ENCODE measurements around the gene MACROD2.

The MACROD2 gene

GRCh38 chr20:15378151-15378550 is 1382.8 kb downstream of the MACROD2 start:
- no peak overlapping the region for H3K9ac ChIP-seq
- H2AFZ ChIP-seq: no peak overlapping the region
- no peak overlapping the region for H3K27ac ChIP-seq

GRCh38 chr20:15379681-15380296 is 1384.5 kb downstream of the MACROD2 start:
- no peak overlapping the region for H3K4me3 ChIP-seq (ENCODE audit: low read depth, low read length)
- H3K9me3 ChIP-seq (ENCODE audit: control insufficient read depth, low read length): no peaks in the 10 kb centered on the region
- no peak overlapping the region for H3K9ac ChIP-seq
- H3K4me1 ChIP-seq: no peaks in the 10 kb centered on the region
- no peaks in the 10 kb centered on the region for H3K79me2 ChIP-seq
- H3K27me3 ChIP-seq (ENCODE audit: control insufficient read depth, insufficient read depth, low read length): no peaks in the 10 kb centered on the region
- H3K4me2 ChIP-seq (ENCODE audit: low read length): no peak overlapping the region
- no peak overlapping the region for H3K27ac ChIP-seq
- H3K36me3 ChIP-seq (ENCODE audit: control insufficient read depth, insufficient read depth, low read length): no peaks in the 10 kb centered on the region
- TF ChIP-seq CTCF (IDR thresholded peaks at IDR 0.05): no peak
- H2AFZ ChIP-seq: no peak overlapping the region

More at GRCh38 chr20:15378151-15378550, 1382.8 kb downstream of the MACROD2 start:
- no peak overlapping the region for H3K4me3 ChIP-seq (ENCODE audit: low read depth, low read length)
- TF ChIP-seq CTCF (IDR thresholded peaks at IDR 0.05): no peak
- H3K27me3 ChIP-seq (ENCODE audit: control insufficient read depth, insufficient read depth, low read length): no peaks in the 10 kb centered on the region
- H3K79me2 ChIP-seq: no peaks in the 10 kb centered on the region
- H3K9me3 ChIP-seq (ENCODE audit: control insufficient read depth, low read length): no peaks in the 10 kb centered on the region
- H3K36me3 ChIP-seq (ENCODE audit: control insufficient read depth, insufficient read depth, low read length): no peaks in the 10 kb centered on the region
- H3K4me2 ChIP-seq (ENCODE audit: low read length): no peak overlapping the region
- H3K4me1 ChIP-seq: no peaks in the 10 kb centered on the region

GRCh38 chr20:15380770-15381169 is 1385.5 kb downstream of the MACROD2 start:
- H3K4me1 ChIP-seq: no peaks in the 10 kb centered on the region
- H3K79me2 ChIP-seq: no peaks in the 10 kb centered on the region
- no peak overlapping the region for H3K9ac ChIP-seq
- H2AFZ ChIP-seq: no peak overlapping the region
- H3K27me3 ChIP-seq (ENCODE audit: control insufficient read depth, insufficient read depth, low read length): no peaks in the 10 kb centered on the region
- H3K36me3 ChIP-seq (ENCODE audit: control insufficient read depth, insufficient read depth, low read length): no peaks in the 10 kb centered on the region
- no peak overlapping the region for H3K4me3 ChIP-seq (ENCODE audit: low read depth, low read length)
- no peak for TF ChIP-seq CTCF (IDR thresholded peaks at IDR 0.05)
- no peak overlapping the region for H3K27ac ChIP-seq
- H3K4me2 ChIP-seq (ENCODE audit: low read length): no peak overlapping the region
- H3K9me3 ChIP-seq (ENCODE audit: control insufficient read depth, low read length): no peaks in the 10 kb centered on the region

GRCh38 chr20:15387228-15387627 is 1391.9 kb downstream of the MACROD2 start:
- no peaks in the 10 kb centered on the region for H3K27me3 ChIP-seq (ENCODE audit: control insufficient read depth, insufficient read depth, low read length)

More at GRCh38 chr20:15387228-15387627, 1391.9 kb downstream of the MACROD2 start:
- H3K36me3 ChIP-seq (ENCODE audit: control insufficient read depth, insufficient read depth, low read length): no peaks in the 10 kb centered on the region
- no peaks in the 10 kb centered on the region for H3K4me1 ChIP-seq
- no peak overlapping the region for H3K27ac ChIP-seq
- H3K79me2 ChIP-seq: no peaks in the 10 kb centered on the region
- H3K4me3 ChIP-seq (ENCODE audit: low read depth, low read length): no peak overlapping the region
- no peak for TF ChIP-seq CTCF (IDR thresholded peaks at IDR 0.05)
- H3K9ac ChIP-seq: no peak overlapping the region
- H3K9me3 ChIP-seq (ENCODE audit: control insufficient read depth, low read length): no peaks in the 10 kb centered on the region
- no peak overlapping the region for H2AFZ ChIP-seq
- no peak overlapping the region for H3K4me2 ChIP-seq (ENCODE audit: low read length)

Measured in parathyroid adenoma (tissue), 2 donors.